Lung (tissue), 12 donors: Measurements from ENCODE around the gene PLAC8. TPM values are rescaled to one million over a fixed set of nuclear protein-coding genes. Genes with fewer than 3 reads are reported as not detected.
"Not testable (repeated sequence)": the region's sequence is repeated elsewhere in the genome, so short reads cannot be mapped to it uniquely, and the experiment has no call there.

Source experiments
- ATAC-seq: fragments of 200-7000 bp; cut with Tn5 transposase; one replicate; pipeline ENCODE4 v1.9.1; 2020; ENCODE audit warnings: moderate number of reproducible peaks; ENCODE audit not compliant: insufficient read depth, low FRiP score
- DNase-seq, 3 donors: peaks; one replicate each; pipeline ENCODE4 v3.0.0-alpha.2; 2013 to 2017
- H3K27ac ChIP-seq, 2 donors: one replicate each; pipeline ENCODE4 v1.5.1; 2013; ENCODE audit warnings: mild to moderate bottlenecking in 2 of 2, moderate library complexity in 2 of 2, control low read depth in 1 of 2, inconsistent platforms in 1 of 2, low read depth in 1 of 2, low read length in 1 of 2
- H3K27me3 ChIP-seq, 3 donors: one replicate each; pipeline ENCODE4 v1.5.1; 2013; ENCODE audit warnings: low read length in 2 of 3; ENCODE audit not compliant: control insufficient read depth in 3 of 3, insufficient read depth in 3 of 3
- H3K36me3 ChIP-seq, 4 donors: one replicate each; pipeline ENCODE4 v1.5.1; 2013; ENCODE audit warnings: low read length in 4 of 4, mild to moderate bottlenecking in 1 of 4, moderate library complexity in 1 of 4; ENCODE audit not compliant: control insufficient read depth in 4 of 4, insufficient read depth in 4 of 4
- H3K4me1 ChIP-seq, 5 donors: one replicate each; pipeline ENCODE4 v1.5.1; 2013; ENCODE audit warnings: low read length in 5 of 5, mild to moderate bottlenecking in 2 of 5, moderate library complexity in 1 of 5; ENCODE audit not compliant: control insufficient read depth in 5 of 5, insufficient read depth in 5 of 5
- H3K4me3 ChIP-seq: one replicate; pipeline ENCODE4 v1.5.1; 2013; ENCODE audit warnings: mild to moderate bottlenecking, control low read depth, moderate library complexity
- H3K9ac ChIP-seq, 2 donors: one replicate each; pipeline ENCODE4 v1.5.1; 2013; ENCODE audit warnings: low read length in 2 of 2, control low read depth in 1 of 2; ENCODE audit not compliant: insufficient read depth in 1 of 2
- H3K9me3 ChIP-seq, 4 donors: one replicate each; pipeline ENCODE4 v1.5.1; 2013; ENCODE audit warnings: low read length in 3 of 4, mild to moderate bottlenecking in 1 of 4, moderate library complexity in 1 of 4; ENCODE audit not compliant: control insufficient read depth in 4 of 4, insufficient read depth in 3 of 4
- CTCF ChIP-seq: IDR thresholded peaks from 2 replicates; pipeline ENCODE4 v1.5.1; 2012; ENCODE audit warnings: mild to moderate bottlenecking; ENCODE audit errors: control extremely low read depth, extremely low read depth
- WGBS, 2 donors: extraction: QIAGEN DNeasy Blood & Tissue Kit; methylation state at CpG; one replicate each; pipeline ENCODE4 v1.1.7; 2013; 5-methylcytosine and 5-hydroxymethylcytosine counted together
- polyA plus RNA-seq, 2 donors: library from polyadenylated mRNA; stranded (reverse); fragments of 200-250 nt; gene quantifications; one replicate each; pipeline ENCODE4 v1.2.1, GENCODE V29; 2013
- total RNA-seq, 2 donors: library from RNA; depleted of rRNA in 1 of 2; stranded (reverse); fragments of >200 nt in 1 of 2; gene quantifications; one replicate each; pipeline ENCODE4 v1.2.1, GENCODE V29; 2014 to 2021
- donor health status: control.
- donor health status: control.
- donor health status: Bipolar disorder and iron deficiency.
- donor health status: healthy.
- donor health status: DM: yes; HTN: yes; CAD: no.

PLAC8 gene
- total and polyA plus RNA-seq, 4 donors: 53.8 to 115 (median 71.5) TPM

- Histone ChIP-seq H3K27me3 (no peaks in the 10 kb centered on the region), H3K4me1 (peaks cover 0 to 5% (median 0%) of the 10 kb centered on the region in 5 donors), H3K9ac (no peak overlapping the region), H3K36me3 (peaks cover 0 to 2% (median 0%) of the 10 kb centered on the region in 4 donors), H3K9me3 (no peaks in the 10 kb centered on the region), H3K4me3 (no peak overlapping the region), H3K27ac (no peak overlapping the region)
- TF ChIP-seq CTCF: no peak
- 88 to 89% methylated on average over 14 of the region's 14 CpGs for WGBS, 2 donors
- no peak for ATAC-seq
- no peak for DNase-seq
Observed at GRCh38 chr4:83043801-83044407, 70.6 kb downstream of the PLAC8 start.

- not testable (repeated sequence) for ATAC-seq, DNase-seq
- 99 to 100% methylated on average over 2 of the region's 2 CpGs for WGBS, 2 donors
Observed at GRCh38 chr4:83043157-83043556, 71.4 kb downstream of the PLAC8 start.

GRCh38 chr4:83040269-83040668 is 74.3 kb downstream of the PLAC8 start:
- ATAC-seq (no peak), DNase-seq (no peak)
- Histone ChIP-seq H3K36me3 (peaks cover 0 to 2% (median 0%) of the 10 kb centered on the region in 4 donors), H3K27ac (no peak overlapping the region), H3K27me3 (no peaks in the 10 kb centered on the region), H3K9ac (no peak overlapping the region), H3K4me1 (peaks cover 6 to 14% (median 11%) of the 10 kb centered on the region in 5 donors), H3K4me3 (no peak overlapping the region), H3K9me3 (no peaks in the 10 kb centered on the region)
- WGBS, 2 donors: 88 to 96% methylated on average over 3 of the region's 3 CpGs
- no peak for TF ChIP-seq CTCF

More at GRCh38 chr4:83043157-83043556, 71.4 kb downstream of the PLAC8 start:
- not testable (repeated sequence) for H3K4me3 ChIP-seq, H3K27me3 ChIP-seq, H3K4me1 ChIP-seq, H3K36me3 ChIP-seq, H3K9ac ChIP-seq, H3K27ac ChIP-seq, H3K9me3 ChIP-seq

Other genes with a start within 250 kb of the PLAC8 start
- gene SEC31A, start 223.6 kb downstream of the PLAC8 start, total RNA-seq: 100 to 1,000 TPM; 175 to 244 TPM
- 100 to 1,000 TPM in 1 of 2 donors, 10 to 100 TPM in 1; 83.7 to 124 TPM for gene SEC31A, start 223.6 kb downstream of the PLAC8 start, polyA plus RNA-seq
- 10 to 100 TPM in 1 of 2 donors, 1 to 10 TPM in 1; 4.1 to 13.6 TPM for gene THAP9, start 214.0 kb downstream of the PLAC8 start, total RNA-seq
- 1 to 10 TPM; 2.0 to 2.1 TPM for gene THAP9, start 214.0 kb downstream of the PLAC8 start, polyA plus RNA-seq
- 10 to 100 TPM; 10.2 to 14.1 TPM for gene LIN54, start 103.9 kb downstream of the PLAC8 start, total RNA-seq
- 1 to 10 TPM; 2.7 to 4.4 TPM for gene LIN54, start 103.9 kb downstream of the PLAC8 start, polyA plus RNA-seq
- 10 to 100 TPM; 26.3 to 55.3 TPM for gene COPS4, start 79.5 kb downstream of the PLAC8 start, total RNA-seq
- 10 to 100 TPM; 15.3 to 28.1 TPM for gene COPS4, start 79.5 kb downstream of the PLAC8 start, polyA plus RNA-seq
- gene COQ2, start 170.1 kb upstream of the PLAC8 start, total RNA-seq: 10 to 100 TPM in 1 of 2 donors, 1 to 10 TPM in 1; 7.5 to 15.1 TPM
- 10 to 100 TPM in 1 of 2 donors, 1 to 10 TPM in 1; 7.7 to 11.6 TPM for gene COQ2, start 170.1 kb upstream of the PLAC8 start, polyA plus RNA-seq
- gene HPSE, start 220.1 kb upstream of the PLAC8 start, total RNA-seq: 1 to 10 TPM; 3.3 to 8.3 TPM
- gene HPSE, start 220.1 kb upstream of the PLAC8 start, polyA plus RNA-seq: 1 to 10 TPM; 1.9 to 7.7 TPM